Duodenal mucosa (tissue), 2 donors: Measurements from ENCODE around the gene NRL.
"Not testable (repeated sequence)": the region's sequence is repeated elsewhere in the genome, so short reads cannot be mapped to it uniquely, and the experiment has no call there.

Experiments used
- H3K27ac ChIP-seq: one replicate; pipeline ENCODE4 v1.7.0; 2013; ENCODE audit warnings: low read depth, low read length
- H3K27me3 ChIP-seq, 2 donors: one replicate each; pipeline ENCODE4 v1.7.0; 2013; ENCODE audit warnings: low read length in 2 of 2, control low read depth in 1 of 2; ENCODE audit not compliant: insufficient read depth in 2 of 2, control insufficient read depth in 1 of 2
- H3K36me3 ChIP-seq, 2 donors: one replicate each; pipeline ENCODE4 v1.7.0; 2013; ENCODE audit warnings: low read length in 2 of 2, control low read depth in 1 of 2; ENCODE audit not compliant: insufficient read depth in 2 of 2, control insufficient read depth in 1 of 2
- H3K4me1 ChIP-seq, 2 donors: one replicate each; pipeline ENCODE4 v1.7.0; 2013; ENCODE audit warnings: low read length in 2 of 2, control low read depth in 1 of 2; ENCODE audit not compliant: insufficient read depth in 2 of 2, control insufficient read depth in 1 of 2
- H3K4me3 ChIP-seq, 2 donors: one replicate each; pipeline ENCODE4 v1.7.0; 2013; ENCODE audit warnings: low read length in 2 of 2, low read depth in 1 of 2
- H3K9ac ChIP-seq, 2 donors: one replicate each; pipeline ENCODE4 v1.7.0; 2013; ENCODE audit warnings: low read length in 2 of 2, low read depth in 1 of 2
- H3K9me3 ChIP-seq, 2 donors: one replicate each; pipeline ENCODE4 v1.7.0; 2013; ENCODE audit warnings: low read length in 2 of 2, control low read depth in 1 of 2; ENCODE audit not compliant: control insufficient read depth in 1 of 2

Gene NRL

GRCh38 chr14:24113379-24113800, 1.4 kb downstream of the NRL start:
- H3K9me3 ChIP-seq = no peaks in the 10 kb centered on the region
- peaks cover 33 to 35% of the 10 kb centered on the region in 2 donors for H3K4me1 ChIP-seq
- peak overlapping the region; percentile 88 to 99 for H3K9ac ChIP-seq
- peak overlapping the region; percentile 84 to 95 for H3K4me3 ChIP-seq
- H3K27ac ChIP-seq = peak overlapping the region; percentile 100
- no peaks in the 10 kb centered on the region for H3K27me3 ChIP-seq
- peaks cover 8 to 17% of the 10 kb centered on the region in 2 donors for H3K36me3 ChIP-seq

DNA sequence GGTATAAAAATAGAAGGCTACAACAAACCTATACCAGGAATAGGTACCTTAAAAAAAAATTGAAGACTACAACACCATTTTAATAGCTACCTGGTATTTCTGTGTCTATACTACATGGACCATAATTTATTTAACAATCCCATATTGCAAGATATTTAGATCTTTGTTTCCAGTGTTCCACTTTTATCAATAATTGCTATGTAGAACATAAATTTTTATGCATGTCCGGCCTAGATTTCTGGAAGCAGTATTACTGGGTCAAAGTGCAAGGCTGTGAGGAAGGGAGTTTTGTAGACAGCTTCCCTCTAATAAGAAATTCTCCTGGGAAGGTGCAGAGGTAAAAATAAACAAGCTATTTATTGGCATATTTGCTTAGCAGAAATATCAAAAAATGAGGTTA, 4.2 kb downstream of the NRL start:
- Histone ChIP-seq H3K4me3 (no peak overlapping the region), H3K36me3 (no peaks in the 10 kb centered on the region), H3K4me1 (peaks cover 17 to 24% of the 10 kb centered on the region in 2 donors)

DNA sequence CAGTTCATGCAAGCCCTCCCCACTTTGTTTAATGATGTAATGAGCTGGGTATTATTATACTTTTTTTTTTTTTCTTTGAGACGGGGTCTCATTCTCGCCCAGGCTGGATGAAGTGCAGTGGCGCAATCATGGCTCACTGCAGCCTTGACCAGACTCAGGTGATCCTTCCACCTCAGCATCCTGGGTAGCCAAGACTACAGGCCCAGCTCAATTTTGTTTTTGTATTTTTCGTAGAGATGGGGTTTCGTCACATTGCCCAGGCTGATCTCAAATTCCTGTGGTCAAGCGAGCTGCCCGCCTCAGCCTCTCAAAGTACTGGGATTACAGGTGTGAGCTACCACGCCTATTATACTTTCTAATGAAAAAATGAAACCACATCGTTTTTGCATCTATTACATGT, 4.7 kb downstream of the NRL start:
- Histone ChIP-seq H3K9ac (no peak overlapping the region), H3K36me3 (no peaks in the 10 kb centered on the region), H3K27ac (no peak overlapping the region), H3K27me3 (no peaks in the 10 kb centered on the region), H3K4me3 (no peak overlapping the region), H3K4me1 (peaks cover 15 to 24% of the 10 kb centered on the region in 2 donors), H3K9me3 (no peaks in the 10 kb centered on the region)

More for the DNA sequence above, 4.2 kb downstream of the NRL start:
- Histone ChIP-seq H3K9ac (no peak overlapping the region), H3K9me3 (no peaks in the 10 kb centered on the region), H3K27ac (no peak overlapping the region), H3K27me3 (no peaks in the 10 kb centered on the region)

GRCh38 chr14:24108336-24108874, 6.3 kb downstream of the NRL start:
- Histone ChIP-seq H3K36me3 (peaks cover 6 to 12% of the 10 kb centered on the region in 2 donors), H3K4me1 (peaks cover 17 to 24% of the 10 kb centered on the region in 2 donors), H3K9me3 (no peaks in the 10 kb centered on the region), H3K27ac (no peak overlapping the region), H3K9ac (peak overlapping the region in 1 of 2 donors; percentile 8), H3K4me3 (no peak overlapping the region), H3K27me3 (no peaks in the 10 kb centered on the region)

DNA sequence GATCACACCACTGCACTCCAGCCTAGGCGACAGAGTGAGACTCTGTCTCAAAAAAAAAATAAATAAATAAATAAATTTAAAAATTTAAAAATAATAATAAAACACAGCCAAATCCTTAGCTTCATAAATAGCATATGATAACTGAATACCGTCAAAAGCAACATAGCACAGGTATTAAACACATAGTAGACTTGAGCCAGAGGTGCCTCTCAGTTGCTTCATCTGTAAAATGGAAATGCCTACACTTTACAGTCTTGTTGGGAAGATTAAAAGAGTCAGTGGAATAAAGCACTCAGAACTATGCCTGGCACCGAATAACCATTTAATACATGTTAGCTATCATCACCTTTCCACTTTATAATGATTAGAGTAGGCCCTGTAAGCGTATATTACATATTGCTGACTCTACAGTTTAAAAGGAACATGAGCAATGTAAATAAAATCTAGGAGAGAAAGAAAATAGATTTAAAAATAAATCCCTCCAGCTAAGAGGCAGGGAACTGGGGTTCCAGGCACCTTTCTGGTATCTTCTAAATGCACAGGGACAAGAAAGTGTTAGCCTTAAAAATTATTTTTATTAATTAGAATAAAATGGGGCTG, 8.0 kb downstream of the NRL start:
- Histone ChIP-seq H3K27ac (no peak overlapping the region), H3K36me3 (peaks cover 19 to 27% of the 10 kb centered on the region in 2 donors), H3K27me3 (no peaks in the 10 kb centered on the region), H3K4me1 (peaks cover 17 to 24% of the 10 kb centered on the region in 2 donors), H3K4me3 (no peak overlapping the region), H3K9me3 (no peaks in the 10 kb centered on the region), H3K9ac (no peak overlapping the region)

GRCh38 chr14:24105609-24106239, 9.0 kb downstream of the NRL start:
- H3K4me3 ChIP-seq, H3K9ac ChIP-seq, H3K9me3 ChIP-seq, H3K27me3 ChIP-seq, H3K27ac ChIP-seq: not testable (repeated sequence)
- H3K36me3 ChIP-seq = peaks cover 29 to 36% of the 10 kb centered on the region in 2 donors
- H3K4me1 ChIP-seq = peaks cover 17 to 18% of the 10 kb centered on the region in 2 donors

DNA sequence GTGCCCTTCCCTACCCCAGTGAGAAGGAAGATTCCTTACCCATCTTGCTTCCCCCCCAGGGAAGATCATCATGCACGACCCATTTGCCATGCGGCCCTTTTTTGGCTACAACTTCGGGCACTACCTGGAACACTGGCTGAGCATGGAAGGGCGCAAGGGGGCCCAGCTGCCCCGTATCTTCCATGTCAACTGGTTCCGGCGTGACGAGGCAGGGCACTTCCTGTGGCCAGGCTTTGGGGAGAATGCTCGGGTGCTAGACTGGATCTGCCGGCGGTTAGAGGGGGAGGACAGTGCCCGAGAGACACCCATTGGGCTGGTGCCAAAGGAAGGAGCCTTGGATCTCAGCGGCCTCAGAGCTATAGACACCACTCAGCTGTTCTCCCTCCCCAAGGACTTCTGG, 11.3 kb downstream of the NRL start:
- peaks cover 3 to 12% of the 10 kb centered on the region in 2 donors for H3K4me1 ChIP-seq
- no peak overlapping the region for H3K4me3 ChIP-seq
- H3K9ac ChIP-seq = no peak overlapping the region
- H3K27ac ChIP-seq = no peak overlapping the region
- H3K27me3 ChIP-seq = no peaks in the 10 kb centered on the region
- H3K9me3 ChIP-seq = no peaks in the 10 kb centered on the region
- H3K36me3 ChIP-seq = peaks cover 49 to 56% of the 10 kb centered on the region in 2 donors

GRCh38 chr14:24102357-24103048, 12.2 kb downstream of the NRL start:
- Histone ChIP-seq H3K36me3 (peaks cover 57 to 64% of the 10 kb centered on the region in 2 donors), H3K4me1 (peaks cover 5 to 19% of the 10 kb centered on the region in 2 donors), H3K9ac (no peak overlapping the region), H3K27me3 (no peaks in the 10 kb centered on the region), H3K4me3 (no peak overlapping the region), H3K9me3 (no peaks in the 10 kb centered on the region), H3K27ac (no peak overlapping the region)

DNA sequence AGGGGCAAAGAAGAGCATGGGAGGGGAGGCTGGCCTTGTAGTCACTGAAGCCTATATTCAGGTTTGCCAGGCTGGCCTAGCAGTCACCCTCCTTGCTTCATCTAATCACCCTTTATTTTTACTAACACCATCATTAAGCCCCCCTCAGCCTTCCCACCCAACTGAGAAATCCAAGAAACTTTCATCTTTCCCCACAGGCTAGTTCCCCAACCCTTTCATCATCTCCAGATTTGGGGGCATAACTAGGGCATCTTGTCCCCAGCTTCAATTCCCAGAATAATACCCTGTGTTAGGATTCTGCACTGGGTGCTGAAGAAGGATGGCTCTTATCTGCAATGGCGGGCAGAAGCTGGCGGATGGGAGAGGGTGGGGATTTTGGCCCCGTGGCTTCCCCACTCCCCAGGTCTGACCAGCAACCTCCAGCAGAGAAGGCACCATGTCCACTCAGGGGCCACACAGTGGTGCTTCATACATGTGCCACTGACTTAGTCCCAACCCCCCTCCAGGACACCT, 13.7 kb downstream of the NRL start:
- Histone ChIP-seq H3K27me3 (no peaks in the 10 kb centered on the region), H3K4me3 (no peak overlapping the region), H3K4me1 (peaks cover 9 to 17% of the 10 kb centered on the region in 2 donors), H3K9me3 (no peaks in the 10 kb centered on the region), H3K27ac (no peak overlapping the region), H3K36me3 (peaks cover 57 to 72% of the 10 kb centered on the region in 2 donors), H3K9ac (no peak overlapping the region)
